Dermis blood vessel endothelial cell (primary cell): ENCODE data around the gene USP13. TPM values are rescaled to one million over a fixed set of nuclear protein-coding genes. Genes with fewer than 3 reads are reported as not detected.
"Not testable (repeated sequence)": the region's sequence is repeated elsewhere in the genome, so short reads cannot be mapped to it uniquely, and the experiment has no call there.

Source experiments
- DNase-seq: peaks from one replicate; pipeline ENCODE4 v3.0.0; 2010
- total RNA-seq: library from RNA; depleted of rRNA; stranded (reverse); fragments of >200 nt; gene quantifications from 2 replicates; pipeline ENCODE4 v1.2.3, GENCODE V29; 2014

Gene USP13
- total RNA-seq: 30.5 and 52.0 TPM in 2 replicates

GRCh38 chr3:179652447-179653095 is at the start of gene USP13:
USP13 (plus strand) TSS chr3:179653040; CDS start chr3:179653226, 186 bp downstream.
- DNase-seq: peak; percentile 86

- DNase-seq: no peak
Observed at GRCh38 chr3:179603321-179603720, 49.5 kb upstream of the USP13 start.

GRCh38 chr3:179603831-179604230 is 49.0 kb upstream of the USP13 start:
- DNase-seq: no peak

- peak; percentile 99 for DNase-seq
Observed at GRCh38 chr3:179604321-179605078, 48.3 kb upstream of the USP13 start, which contains the start of the genes MRPL47 and NDUFB5. MRPL47 (minus strand) TSS chr3:179604638; CDS start chr3:179604624, 14 bp downstream. NDUFB5 (plus strand) TSS chr3:179604794; CDS start chr3:179604816, 22 bp downstream.

- no peak for DNase-seq
Observed at GRCh38 chr3:179606534-179607085, 46.2 kb upstream of the USP13 start.

GRCh38 chr3:179608931-179609720 is 43.7 kb upstream of the USP13 start:
- DNase-seq: no peak

GRCh38 chr3:179610066-179610465 is 42.8 kb upstream of the USP13 start:
- no peak for DNase-seq

- peak; percentile 82 for DNase-seq
Observed at GRCh38 chr3:179613807-179614206, 39.0 kb upstream of the USP13 start.

- DNase-seq: peak; percentile 72
Observed at GRCh38 chr3:179615458-179616173, 37.2 kb upstream of the USP13 start.

GRCh38 chr3:179622023-179622422 is 30.8 kb upstream of the USP13 start:
- DNase-seq: no peak

GRCh38 chr3:179624451-179624850 is 28.4 kb upstream of the USP13 start:
- no peak for DNase-seq

- no peak for DNase-seq
Observed at GRCh38 chr3:179630753-179631451, 21.9 kb upstream of the USP13 start.

GRCh38 chr3:179640469-179640868 is 12.4 kb upstream of the USP13 start:
- DNase-seq: no peak

GRCh38 chr3:179642871-179643270 is 10.0 kb upstream of the USP13 start:
- DNase-seq: no peak

- not testable (repeated sequence) for DNase-seq
Observed at GRCh38 chr3:179643837-179644236, 9.0 kb upstream of the USP13 start.

- DNase-seq: no peak
Observed at GRCh38 chr3:179646177-179646576, 6.7 kb upstream of the USP13 start.

GRCh38 chr3:179651687-179652446 is 973 bp upstream of the USP13 start:
- DNase-seq: no peak

GRCh38 chr3:179653096-179653797 is 407 bp downstream of the USP13 start:
- peak; percentile 82 for DNase-seq

GRCh38 chr3:179655236-179655635 is 2.4 kb downstream of the USP13 start:
- DNase-seq: no peak

GRCh38 chr3:179658606-179659005 is 5.8 kb downstream of the USP13 start:
- no peak for DNase-seq
